CMK (cell line): Measurements from ENCODE around the gene SLCO3A1.

Experiments
- DNase-seq: peaks from one replicate; pipeline ENCODE4 v3.0.0-alpha.2; 2010; ENCODE audit warnings: low read depth

SLCO3A1 gene

DNA sequence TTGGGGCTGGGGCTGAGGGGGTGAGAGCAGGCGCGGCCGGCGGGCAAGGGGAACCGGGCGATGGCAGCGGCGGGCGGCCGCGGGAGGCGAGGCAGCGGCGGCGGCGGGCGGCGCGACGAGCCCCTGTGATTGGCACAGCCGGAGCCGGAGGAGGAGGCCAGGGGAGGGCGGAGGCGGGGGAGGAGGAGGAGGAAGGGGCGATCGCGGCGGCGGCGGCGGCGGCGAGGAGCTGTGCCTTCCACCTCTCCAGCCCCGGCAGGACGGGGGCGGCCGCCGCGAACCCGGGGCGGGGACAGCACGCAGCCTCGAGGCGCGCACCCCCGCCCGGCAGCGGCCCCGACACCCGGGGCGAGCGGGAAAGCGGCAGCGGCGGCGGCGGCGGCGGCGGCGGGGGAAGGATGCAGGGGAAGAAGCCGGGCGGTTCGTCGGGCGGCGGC, at the start of gene SLCO3A1:
TSS of gene SLCO3A1 (plus strand) at position 198 of the 437 bp plus-strand sequence.
- peak; percentile 15 for DNase-seq

DNA sequence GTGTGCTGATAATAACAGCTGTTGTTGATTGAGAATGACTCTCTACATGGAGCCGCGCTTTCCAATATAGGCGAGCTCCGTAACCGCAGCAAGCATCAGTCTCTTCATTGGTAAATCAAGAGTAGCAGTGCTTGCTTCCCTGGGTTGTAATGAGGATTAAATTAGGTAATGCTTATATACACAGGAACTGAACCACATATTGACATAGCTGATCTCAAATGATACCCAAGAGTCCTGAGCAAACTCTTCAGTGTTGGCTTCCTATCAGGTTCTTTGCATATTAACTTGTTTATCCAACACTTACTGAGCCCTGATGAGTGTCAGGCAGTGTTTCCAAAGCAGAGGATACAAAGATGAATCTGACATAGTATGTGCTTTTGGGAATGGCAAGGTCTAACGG, 46.4 kb upstream of the SLCO3A1 start:
- no peak for DNase-seq

DNA sequence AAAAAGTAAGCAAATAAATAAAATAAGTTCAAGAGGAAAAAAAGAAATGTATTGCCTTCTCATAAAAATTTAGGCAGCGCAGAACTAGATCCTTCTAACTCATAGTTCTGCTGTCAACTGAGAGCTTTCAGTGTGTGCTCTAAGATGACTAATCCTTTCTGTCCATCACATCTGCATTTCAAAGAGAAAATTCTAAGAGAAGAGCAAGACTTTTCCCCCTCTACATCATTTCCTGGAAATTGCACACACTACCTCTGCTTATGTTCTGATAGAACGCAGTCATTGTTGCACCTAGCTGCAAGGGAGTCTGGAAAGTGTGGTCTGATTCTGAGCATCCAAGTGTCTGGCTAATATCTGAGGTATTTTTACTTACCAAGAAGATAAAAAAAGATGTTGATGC, 39.6 kb upstream of the SLCO3A1 start:
- DNase-seq = no peak

DNA sequence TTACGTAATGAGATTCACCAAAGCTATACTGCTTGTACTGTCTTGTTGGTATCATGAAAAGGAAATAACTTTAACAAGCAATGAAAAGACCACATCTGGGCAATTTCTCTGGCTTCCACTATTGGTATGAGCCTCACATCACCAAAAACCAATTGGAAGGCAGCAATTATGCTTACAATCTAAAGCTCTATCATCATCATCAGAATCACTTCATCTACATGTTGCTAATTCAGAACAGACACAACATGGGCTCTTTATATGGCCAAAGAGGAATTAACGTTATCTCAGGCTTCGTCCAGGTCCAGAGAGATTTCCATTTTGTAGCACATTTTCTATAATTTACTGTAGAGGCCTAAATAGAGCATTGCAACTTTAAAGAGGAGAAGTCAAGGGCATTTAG, 36.6 kb upstream of the SLCO3A1 start:
- no peak for DNase-seq

DNA sequence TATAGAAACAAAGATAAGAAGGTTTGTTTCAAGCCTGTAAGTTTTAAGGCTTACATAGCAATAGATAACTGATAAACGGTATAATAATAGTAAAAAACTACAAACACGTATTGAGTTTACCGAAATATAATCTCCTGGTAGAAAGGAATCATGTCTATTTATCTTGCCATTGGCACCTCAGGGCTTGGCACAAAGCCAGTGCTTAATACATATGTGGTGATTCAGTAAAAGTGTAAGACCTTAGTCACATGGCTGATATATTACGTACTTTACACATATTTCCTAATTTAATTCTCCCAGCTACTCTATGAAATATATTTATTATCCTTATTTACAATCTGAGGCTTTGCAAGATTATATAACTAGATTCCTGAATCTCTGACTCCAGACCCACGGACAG, 32.0 kb upstream of the SLCO3A1 start:
- no peak for DNase-seq

DNA sequence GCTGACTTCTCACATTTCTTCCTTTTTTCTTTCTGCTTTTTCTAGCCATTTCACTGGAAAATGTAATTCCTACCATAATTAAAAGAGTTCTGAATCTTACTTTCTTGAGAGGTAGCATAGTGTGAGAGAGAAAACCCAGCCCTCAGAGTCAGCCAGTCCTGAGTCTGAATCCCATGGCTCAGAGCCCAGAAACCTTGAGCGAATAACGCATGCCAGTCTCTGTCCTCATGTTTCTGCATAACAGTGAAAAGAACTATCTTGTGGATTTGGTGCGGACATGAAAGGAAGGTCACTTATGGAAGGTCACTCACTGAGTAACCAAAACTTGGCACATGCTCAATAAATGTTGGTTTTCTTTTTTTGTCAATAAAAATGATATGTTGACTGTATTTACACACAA, 29.3 kb upstream of the SLCO3A1 start:
- DNase-seq = no peak

DNA sequence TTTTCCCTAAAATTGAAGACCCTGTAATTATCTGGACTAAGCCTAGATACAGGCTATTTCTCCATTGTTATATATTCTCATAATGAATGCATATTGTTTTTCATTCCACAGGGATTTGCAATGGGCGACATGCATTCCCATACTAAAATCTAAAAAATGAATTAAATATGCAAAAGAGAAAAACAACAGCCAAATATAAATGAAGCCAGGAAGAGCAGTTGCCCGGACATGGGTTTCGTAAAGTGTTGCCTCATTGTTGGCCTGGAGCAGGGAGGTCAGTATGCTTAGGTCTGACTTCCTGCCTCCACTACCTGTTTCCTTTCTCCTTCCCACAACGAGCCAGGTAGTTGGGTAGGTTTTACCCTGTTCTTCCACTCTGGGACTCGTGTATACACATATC, 27.1 kb upstream of the SLCO3A1 start:
- DNase-seq = no peak

DNA sequence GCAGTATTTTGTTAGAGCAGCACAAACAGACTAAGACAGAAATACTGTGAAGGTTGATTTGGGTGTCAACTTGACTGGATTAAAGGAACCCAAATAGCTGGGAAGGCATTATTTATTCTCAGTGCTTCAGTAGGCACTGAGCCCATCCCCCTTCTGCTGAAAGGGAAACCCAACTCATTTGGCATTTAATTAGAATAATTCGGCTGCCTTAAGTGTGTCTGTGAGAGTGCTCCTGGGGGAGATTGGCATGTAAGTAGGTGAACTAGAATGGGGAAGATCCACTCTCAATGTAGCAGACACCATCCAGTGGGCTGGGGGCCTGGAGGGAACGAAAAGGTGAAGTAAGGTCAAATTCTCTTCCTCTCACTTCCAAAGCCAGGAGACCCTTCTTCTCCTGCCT, 20.5 kb upstream of the SLCO3A1 start:
- DNase-seq = no peak

DNA sequence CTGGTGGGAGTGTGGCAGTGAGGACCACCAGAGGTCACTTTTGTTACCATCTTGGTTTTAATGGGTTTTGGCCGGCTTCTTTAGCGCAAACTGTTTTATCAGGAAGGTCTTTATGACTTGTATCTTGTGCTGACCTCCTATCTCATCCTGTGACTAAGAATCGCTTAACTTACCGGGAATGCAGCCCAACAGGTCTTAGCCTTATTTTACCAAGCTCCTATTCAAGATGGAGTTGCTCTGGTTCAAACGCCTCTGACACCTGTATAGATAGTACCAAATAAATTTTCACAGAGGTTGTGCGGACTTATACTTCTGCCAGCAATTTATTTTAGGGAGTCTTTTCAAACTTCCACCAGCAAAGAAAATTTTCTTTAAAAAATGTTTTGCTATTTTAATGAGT, 13.6 kb upstream of the SLCO3A1 start:
- no peak for DNase-seq

DNA sequence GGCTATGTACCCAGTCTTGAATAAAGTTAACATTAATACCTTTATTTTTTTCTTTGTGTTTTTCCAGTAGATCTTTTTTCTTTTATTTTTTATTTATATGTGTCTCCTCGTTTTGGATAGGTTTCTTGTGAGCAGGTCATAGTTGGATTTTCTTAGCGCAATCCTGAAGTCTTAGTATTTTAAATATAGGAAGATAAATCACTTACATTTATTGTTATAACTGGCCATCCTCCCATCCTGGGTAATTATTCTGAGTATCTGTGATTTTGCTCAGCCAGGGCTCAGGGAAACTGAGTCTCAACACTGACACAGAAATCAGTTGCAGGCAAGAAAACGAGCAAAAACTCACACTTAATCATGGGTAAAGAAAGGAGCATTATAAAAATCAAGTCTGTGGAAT, 11.6 kb upstream of the SLCO3A1 start:
- no peak for DNase-seq

DNA sequence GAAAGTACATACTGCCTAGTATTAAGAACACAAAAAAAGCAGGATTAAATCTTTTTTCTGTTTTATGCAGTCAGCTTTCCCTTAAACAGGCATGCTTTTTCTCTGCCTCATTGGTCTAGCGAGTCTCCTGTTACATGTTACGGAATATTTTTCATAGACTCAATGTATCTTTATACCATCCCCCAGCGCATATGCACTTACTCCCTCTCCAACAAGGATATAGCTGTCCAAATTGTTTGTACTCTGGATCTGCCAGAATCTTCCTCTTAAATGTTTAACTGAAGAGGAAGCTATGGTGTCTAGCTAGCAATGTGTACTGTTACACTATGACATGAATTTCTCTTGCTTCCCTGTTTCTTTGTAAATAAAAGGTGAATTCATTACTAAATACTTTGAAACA, 9.2 kb upstream of the SLCO3A1 start:
- no peak for DNase-seq

DNA sequence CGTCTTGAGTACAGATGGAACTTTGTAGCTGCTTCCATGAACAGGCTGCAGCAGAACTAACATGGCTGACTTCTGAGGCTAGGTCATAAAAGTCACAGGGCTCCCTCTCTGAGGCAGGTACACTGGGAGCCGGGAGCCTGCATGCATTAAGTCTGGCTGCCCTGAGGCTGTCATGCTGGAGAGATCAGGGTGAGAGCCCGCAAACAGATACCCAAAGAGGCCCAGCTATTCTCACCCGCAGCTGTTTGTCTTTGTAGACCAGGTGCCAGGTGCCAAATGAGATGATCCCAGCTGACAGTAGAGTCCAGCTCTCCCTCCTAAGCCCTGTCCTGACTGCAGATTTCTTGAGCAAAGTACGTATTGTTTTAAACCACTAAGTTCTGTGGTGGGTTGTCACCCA, 8.6 kb upstream of the SLCO3A1 start:
- DNase-seq = no peak

DNA sequence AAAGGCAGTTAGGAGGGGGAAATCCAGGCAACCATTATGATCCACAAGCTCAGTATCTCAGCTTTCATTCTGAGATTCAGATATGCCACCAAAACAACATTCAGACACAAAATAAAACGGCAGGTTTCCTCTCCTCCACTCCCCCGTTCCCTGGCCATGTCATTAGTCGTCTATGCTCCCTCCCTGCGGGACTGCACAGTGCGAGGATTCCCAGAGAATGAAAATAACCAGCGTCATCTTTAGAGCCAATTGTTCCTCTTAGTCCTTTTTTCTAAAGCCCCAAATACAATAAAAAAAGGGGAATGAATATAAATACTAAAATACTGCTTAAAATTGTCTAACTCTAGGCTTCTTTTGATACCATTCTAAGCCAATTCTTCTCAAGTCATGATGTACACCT, 7.8 kb upstream of the SLCO3A1 start:
- no peak for DNase-seq

DNA sequence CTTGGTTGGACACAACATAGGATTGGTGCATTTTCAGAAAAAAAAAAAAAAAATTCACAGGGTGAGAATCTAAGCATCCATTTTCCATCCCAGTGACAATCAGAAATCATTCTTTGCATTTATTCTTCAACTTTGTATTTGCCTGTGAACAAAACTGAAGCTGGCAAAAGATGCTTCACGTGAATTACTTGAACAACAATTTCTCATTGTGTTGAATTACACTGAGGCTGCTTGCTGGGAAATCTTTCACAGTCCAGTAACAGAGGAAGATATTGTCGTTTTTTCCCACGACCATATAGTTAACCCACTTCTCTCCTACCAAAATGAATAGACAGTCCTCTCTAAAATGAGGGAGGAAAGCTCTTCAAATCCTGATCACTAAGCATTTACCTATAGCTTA, 4.3 kb upstream of the SLCO3A1 start:
- DNase-seq = no peak

DNA sequence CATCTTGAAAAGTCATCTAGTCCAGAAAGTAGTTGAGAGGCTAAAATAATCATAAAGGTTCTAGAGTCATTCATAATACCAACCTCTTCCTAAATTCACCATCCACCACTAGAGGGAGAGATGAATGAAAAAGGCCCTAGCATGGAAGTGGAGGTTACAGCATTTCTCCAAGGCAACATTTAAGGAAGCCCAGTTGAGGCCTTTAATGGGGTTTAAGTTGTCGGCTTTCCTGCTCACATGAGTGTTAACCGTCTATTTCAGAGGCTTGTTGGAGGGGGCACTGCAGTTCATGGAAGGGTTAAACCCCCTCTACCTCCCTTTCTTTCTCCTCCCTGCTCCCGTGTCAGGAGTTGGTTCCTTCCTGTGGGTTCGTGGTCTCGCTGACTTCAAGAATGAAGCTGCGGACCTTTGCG, 3.8 kb upstream of the SLCO3A1 start:
- DNase-seq = peak; percentile 8

DNA sequence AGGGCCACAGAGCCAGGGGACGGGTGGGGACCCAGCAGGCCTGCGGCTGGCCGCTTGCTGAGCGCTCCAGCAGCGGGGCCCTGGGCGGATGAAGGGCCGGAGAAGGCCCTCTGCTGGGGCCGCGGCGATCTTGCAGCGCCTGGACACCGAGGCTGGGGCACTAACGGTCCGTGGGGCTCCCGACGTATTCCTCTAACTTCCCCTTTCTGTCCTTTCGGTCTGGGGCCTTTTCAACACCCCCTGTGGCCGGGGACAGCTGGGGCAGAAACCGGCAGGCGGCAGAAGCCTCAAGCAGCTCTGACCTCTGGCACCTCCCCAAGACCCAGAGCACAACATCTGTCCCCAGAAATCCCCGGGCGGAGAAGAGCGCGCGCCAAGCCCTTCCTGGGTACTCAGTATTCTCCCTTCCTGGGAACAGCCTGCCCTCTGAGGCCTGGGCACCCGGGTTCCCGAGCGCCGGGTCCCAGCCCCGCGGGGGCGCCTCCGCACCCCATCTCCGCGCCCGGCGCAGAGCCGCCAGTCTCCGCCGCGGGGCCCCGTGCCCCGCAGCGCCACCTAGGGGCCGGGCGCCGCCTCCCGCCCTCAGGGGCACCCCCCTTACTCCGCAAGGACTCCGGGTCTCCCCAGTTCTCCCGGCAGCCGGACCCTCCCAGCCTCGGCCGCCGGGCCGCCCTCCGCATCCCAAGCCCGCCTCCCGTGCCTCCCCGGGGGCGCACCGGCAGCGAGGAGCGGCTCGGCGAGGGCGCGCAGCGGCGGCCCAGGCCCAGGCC, 582 bp upstream of the SLCO3A1 start:
- peak; percentile 73 for DNase-seq

DNA sequence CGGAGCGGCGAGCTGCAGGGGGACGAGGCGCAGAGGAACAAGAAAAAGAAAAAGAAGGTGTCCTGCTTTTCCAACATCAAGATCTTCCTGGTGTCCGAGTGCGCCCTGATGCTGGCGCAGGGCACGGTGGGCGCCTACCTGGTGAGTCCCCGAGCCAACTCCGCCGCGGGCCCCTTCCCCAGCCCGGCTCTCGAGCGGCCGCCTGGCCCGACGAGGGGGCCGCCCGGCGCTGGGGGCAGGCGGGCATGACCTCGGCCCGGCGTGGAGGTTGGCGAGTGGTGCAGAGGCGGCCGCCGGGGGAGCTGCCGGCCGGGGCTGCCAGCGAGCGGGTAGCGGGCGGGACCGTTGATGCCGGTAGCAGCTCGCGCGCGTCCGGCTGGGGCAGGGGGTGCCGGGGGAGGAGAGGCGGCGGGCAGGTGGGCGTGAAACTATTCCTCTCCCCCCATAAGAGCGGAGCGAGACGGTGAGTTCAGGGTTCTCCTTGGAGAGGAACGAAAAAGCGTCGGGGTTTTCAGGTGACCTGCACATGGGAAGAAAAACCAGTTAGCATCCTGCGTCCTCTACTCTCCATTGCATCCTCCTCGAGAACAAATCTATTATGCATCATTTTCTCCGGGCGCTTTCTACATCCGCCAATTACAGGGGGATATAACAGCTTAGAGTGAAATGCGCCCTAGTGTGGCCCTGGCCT, 585 bp downstream of the SLCO3A1 start:
- DNase-seq = no peak

DNA sequence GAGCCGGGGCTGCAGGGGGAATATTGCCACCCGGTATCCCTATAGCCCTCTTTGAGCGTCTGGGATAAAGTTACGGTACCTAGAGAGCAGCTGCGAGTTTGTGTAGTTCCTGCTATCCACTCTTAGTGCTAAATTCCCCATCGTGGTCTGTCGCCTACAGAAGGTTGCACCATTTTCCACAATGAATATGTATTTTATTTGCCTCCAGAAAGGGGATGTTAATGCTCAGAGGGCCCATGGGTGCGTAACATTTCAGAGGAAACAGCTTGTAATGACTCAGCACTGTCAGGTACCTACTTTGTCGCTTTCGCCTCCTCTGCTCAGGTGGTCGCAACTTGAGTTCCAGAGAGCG, 1.1 kb downstream of the SLCO3A1 start:
- no peak for DNase-seq

DNA sequence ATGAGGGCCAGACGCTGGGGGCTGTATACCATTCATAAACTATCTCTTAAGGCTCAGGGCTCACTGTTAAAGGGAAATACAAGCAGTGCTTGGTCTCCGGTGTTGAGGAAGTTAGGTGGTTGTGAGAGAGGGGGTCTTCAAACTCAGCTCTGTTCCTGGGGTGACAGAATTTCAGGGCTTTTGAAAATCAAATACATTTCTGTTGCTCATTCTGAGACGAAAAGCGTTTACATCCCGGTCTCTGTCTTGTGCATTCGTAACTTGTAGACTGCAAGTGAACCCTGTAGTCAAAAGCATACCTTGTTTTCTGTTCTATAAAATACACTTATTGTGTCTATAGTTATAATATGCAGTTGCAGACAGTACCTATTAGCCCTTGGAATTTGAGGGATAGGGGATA, 1.7 kb downstream of the SLCO3A1 start:
- DNase-seq = no peak

DNA sequence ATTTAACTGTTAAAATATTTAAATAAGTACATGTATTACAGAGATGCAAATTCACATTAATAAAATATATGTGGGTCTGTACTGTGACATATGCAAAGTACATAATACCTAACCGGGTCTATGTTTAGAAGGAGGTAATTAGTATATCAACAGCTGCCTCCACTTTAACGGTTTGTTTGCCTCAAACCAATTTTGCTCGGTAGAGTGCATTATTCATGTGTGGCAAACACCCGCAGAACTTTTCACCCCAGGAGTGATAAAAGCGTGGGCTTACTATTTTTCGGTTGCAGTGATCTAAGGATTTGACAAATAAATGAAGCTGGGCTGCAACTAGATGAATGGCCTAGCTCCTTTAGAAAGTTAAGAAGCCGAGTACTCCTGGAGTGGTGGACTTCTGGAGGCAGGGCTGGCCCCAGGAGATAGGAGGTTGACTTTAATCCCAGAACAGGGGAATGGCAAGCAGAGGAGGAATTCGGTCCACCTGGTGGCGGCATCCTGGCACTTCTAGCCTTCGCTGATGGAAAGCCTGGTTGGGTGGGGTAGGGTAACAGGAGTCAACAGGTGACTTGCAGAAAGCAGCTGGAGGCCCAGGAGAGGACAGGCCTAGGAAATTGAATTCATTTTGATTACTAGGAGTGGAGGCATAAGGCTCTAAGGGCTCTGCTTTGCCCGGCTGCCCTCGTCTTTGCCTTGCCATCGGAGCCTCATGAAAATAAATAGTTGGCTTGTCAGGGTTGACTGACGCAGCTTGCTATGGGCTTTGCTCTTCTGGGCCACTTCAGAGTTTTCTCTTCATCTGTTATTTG, 2.4 kb downstream of the SLCO3A1 start:
- DNase-seq = no peak

DNA sequence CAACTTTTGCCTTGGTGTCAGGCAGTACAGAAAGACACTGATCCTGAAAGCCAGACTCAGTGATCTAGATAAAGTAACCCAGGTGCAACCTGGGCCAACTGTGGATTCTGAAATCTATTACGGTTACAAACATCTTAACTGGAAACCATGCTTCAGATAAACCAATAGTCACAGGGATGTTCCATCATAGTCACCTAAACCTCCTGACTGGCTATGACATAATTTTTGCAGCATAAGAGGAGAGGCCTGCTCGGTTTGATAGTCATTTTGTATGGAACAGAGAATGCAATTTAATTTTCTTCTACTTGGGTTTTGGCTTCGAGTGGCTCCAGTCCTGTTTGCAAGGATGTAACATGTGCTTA, 3.7 kb downstream of the SLCO3A1 start:
- DNase-seq = no peak

DNA sequence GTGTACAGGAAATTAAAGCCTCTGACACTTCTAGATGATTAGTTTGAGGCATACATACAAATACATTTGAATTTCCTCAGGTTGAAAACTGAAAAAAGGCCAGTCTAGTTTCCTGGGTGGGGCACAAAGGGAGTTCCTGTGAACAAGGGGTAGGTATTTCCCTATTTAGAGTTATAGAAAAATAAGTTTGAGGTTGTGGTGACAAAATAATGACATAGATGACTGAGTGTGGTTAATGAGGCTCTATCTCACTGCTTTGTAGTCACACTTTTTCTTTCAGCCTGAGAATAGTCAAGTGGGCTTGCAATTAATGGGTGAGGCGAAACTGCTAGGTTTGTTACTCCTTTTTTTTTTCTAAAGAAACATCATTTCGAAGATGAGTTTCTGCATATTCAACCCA, 4.3 kb downstream of the SLCO3A1 start:
- no peak for DNase-seq

DNA sequence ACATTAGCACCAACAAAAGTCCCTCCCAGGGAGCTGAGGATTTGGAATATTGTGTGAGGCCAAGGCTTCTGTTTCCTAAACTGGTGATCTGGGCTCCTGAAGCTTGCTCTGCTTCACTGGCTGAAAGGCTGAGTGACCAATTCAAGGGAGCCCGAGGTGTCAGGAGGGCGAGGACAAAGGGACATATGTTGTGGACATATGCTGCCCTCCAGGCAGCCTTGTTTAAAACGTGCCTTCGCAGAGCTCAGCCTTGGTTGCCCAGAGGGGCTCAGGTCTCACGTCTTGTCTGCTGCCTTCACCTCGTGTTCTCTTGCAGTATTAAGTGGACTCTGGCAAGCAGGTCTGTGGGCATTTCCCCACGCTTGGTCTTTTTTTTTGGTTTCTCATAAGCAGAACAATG, 7.0 kb downstream of the SLCO3A1 start:
- DNase-seq = no peak
